Forelimb muscle (tissue), 1 donor: ENCODE measurements around the gene ARTN. TPM values are rescaled to one million over a fixed set of nuclear protein-coding genes. Genes with fewer than 3 reads are reported as not detected.
A peak's percentile ranks its signal among the peaks of the same experiment; 100 is the strongest.

Experiments
- DNase-seq: peaks from one replicate; pipeline ENCODE4 v3.0.0-alpha.2; 2013; ENCODE audit warnings: low read depth
- polyA plus RNA-seq: library from polyadenylated mRNA; unstranded; fragments of 120-200 nt; gene quantifications from one replicate; pipeline ENCODE4 v1.2.1, GENCODE V29; 2013; ENCODE audit not compliant: insufficient read length

Gene ARTN
- polyA plus RNA-seq, 1 donor: 1.6 TPM

- DNase-seq: no peak
Observed at GRCh38 chr1:43947061-43947873, 13.7 kb downstream of the ARTN start.

DNA sequence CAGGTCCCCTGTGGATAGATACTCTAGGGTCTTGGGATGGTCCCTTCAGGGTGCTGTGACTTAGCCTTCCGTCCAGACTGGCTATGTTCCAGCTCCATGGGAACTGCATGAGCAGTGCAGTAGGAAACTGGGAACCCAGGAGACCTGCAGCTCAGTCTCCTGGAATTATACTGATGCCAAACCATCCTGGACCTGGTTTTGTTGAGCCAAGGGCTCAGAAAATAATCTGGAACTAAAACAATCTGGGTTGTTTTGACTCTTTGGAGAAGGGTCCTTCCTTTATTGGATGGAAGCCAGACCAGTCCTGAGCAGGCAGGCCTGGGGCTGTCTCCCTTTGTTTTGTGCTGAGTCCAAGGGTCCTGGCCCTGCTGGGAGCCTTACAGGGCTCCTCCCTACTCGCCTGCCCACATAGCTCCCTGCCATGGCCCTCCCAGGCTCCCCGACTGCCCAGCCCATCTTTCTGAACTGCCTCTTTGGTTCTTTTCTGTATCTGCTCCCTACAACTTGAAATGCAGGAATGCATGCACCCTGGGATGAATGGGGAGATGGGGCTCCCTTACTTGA lies 14.4 kb downstream of the ARTN start:
- no peak for DNase-seq

DNA sequence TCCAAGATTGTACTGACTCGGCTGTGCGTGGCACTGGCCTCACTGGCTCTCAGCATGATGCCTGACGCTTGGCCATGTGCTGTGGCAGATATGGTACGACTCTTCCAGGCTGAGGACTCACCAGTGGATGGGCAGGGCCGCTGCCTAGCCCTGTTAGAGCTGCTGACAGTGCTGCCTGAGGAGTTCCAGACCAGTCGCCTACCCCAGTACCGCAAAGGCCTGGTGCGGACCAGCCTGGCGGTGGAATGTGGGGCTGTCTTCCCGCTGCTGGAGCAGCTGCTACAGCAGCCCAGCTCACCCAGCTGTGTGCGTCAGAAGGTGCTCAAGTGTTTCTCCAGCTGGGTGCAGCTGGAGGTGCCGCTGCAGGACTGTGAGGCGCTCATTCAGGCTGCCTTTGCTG lies 16.1 kb downstream of the ARTN start:
- no peak for DNase-seq

GRCh38 chr1:43951021-43951985 lies 17.7 kb downstream of the ARTN start:
- DNase-seq: no peak

DNA sequence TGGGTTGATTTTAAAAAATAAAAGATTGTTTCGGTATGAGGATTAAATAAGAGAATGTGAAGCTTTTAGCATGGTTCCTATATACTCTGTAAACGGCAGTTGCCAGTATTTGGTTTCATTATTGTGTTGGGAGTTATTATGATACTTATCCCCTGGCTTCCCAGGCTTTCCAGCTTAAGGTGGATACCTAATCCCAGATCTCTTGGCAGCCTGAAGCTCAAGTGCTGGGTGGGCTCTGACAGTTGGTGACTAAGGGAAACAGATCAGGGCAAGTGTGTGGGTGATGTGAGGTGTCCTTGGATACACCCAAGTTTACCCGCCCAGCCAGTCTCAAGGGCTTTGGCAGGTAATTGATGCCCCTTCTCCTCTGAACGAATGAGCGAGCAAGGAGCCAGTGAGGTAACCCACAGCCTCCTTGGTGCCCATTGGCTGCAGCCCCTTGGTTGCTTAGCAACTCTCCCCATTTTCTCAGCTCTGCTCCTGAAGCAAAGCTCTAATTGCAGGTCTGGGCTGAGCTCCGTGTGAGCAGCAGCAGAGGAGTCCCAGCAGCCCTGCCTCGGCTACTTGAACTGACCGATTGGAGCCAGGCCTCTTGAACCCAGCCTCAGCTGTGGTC lies 19.2 kb downstream of the ARTN start:
- DNase-seq: no peak

GRCh38 chr1:43953361-43953760 lies 19.8 kb downstream of the ARTN start:
- DNase-seq: no peak

- DNase-seq: no peak
Observed at GRCh38 chr1:43954036-43954435, 20.4 kb downstream of the ARTN start.

GRCh38 chr1:43956234-43956633 lies 22.6 kb downstream of the ARTN start:
- DNase-seq: no peak

DNA sequence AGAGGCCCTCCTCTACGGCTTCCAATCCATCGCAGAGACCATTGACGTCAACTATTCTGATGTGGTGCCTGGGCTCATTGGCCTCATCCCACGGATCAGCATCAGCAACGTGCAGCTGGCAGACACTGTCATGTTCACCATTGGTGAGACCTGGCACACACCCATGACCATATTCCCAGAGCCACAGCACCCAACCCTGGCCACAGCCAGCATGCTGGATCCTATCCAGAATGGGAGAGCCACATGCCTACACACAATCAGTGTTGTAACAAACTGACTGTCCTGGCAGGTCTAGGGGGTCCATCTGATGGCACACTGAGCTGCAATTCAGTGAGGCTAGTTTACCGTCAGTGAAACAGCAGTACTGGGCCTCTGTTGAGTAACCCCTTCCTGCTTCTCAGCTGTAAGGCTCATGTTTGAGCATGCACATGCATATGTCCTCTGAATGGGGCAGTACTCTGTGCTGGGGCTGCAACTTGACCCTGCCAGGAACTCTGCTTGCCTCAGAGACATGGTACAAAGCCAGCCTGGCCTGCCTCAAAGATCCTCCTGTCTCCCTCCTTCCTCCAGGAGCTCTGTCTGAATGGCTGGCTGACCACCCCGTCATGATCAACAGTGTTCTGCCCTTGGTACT lies 23.9 kb downstream of the ARTN start:
- DNase-seq: no peak

- no peak for DNase-seq
Observed at GRCh38 chr1:43958351-43959255, 25.0 kb downstream of the ARTN start.

DNA sequence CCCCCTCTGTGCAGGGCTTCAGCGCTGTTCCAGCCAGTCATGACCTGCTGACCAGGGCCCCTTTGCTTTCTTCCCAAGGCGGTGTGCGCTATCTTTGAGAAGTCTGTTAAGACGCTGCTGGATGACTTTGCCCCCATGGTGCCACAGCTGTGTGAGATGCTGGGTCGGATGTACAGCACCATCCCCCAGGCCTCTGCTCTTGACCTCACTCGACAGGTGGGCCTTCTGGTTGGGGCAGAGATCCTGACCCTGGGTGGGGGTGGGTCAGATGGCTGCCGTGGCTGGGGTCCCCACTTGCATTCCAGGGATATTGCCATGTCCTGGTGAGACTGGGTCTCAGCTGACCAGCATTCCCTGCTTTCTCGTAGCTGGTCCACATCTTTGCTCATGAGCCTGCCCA lies 27.2 kb downstream of the ARTN start:
- DNase-seq: no peak

DNA sequence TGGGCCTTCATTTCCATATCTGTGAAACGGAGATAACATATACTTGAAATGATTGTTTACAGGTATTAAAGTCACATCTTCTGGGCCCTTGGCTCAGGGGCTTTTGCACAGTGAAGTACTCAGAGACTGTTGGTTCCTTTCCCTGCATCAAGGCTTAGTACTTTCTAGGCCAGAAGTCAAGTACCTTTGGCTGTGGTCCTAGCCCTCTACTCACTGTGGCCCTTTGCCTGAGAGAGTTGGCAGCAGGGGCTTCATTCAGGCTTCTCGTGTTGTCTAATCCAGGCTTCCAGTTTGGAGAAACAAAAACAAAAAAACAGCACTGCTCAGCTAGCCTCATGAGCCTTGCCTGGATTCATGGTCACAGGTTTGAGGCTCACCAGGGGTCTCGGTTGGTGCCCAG lies 28.1 kb downstream of the ARTN start:
- DNase-seq: no peak

GRCh38 chr1:43962324-43962723 lies 28.7 kb downstream of the ARTN start:
- DNase-seq: no peak

DNA sequence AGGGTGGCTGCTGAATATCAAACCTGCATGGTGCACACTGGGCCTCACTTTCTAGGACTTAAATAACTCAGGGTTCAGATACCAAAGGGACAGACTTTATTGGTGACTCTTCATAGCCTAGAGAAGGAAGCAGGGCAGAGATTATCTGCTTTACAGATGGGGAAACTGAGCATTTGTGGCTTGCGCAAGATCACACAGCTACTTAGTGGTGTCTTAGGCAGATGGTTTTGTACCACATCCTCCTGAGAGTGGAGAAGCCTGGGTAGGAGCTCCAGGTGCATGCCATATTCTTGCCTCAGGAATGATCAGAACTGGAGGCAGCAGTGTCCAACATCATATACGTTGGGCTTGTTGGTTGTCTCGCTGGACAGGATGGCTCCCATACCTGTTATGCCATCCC lies 29.4 kb downstream of the ARTN start:
- no peak for DNase-seq

DNA sequence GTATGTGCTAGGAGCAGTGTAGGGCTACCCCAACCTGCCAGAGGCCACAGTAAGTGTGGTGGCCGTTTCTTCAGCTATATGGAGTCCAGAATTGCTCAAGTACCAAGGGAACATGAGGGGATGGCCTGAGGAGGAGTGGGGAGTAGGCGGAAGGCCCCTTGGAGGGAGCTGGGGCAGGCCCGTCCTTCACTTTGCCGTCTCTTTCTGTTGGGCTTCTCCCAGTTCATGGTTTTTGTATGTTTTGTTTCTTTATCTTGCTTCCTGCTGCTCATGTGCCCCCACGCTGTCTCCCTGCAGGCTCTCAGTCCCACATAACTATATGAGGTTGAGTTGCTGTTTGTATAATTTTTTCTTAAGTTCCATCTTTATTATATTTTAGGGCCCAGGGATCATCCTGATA lies 30.3 kb downstream of the ARTN start:
- no peak for DNase-seq

GRCh38 chr1:43965316-43965715 lies 31.7 kb downstream of the ARTN start:
- no peak for DNase-seq

DNA sequence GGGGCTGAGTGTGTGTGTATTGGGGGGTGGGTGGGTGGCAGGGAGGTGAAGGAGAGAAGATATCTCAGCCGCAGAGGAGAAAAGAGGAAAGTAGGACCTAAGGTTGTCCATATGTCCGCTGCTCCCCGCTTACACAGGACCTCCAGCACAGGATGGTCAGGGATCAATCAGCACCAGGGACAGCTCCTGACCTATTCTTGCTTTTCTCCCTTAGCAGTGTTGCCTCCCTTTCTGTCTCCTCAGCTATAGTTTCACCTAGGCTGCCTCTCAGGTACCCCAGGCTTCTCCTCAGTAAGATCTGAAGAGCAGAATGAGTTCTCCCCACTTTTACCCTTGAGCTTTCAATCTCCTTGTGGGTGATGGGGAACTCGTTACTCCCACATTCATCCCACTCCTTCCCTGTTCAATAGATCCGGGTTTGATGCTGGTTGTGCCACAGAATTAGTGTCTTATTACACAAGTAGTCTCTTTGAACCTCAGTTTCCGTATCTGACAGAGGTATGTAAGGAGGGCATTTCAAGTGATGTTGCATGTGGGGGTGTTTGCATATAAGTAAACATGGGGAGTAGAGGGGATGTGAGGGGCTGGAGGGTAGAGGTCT lies 34.8 kb downstream of the ARTN start:
- DNase-seq: no peak

- no peak for DNase-seq
Observed at GRCh38 chr1:43969416-43969745, 35.8 kb downstream of the ARTN start.

DNA sequence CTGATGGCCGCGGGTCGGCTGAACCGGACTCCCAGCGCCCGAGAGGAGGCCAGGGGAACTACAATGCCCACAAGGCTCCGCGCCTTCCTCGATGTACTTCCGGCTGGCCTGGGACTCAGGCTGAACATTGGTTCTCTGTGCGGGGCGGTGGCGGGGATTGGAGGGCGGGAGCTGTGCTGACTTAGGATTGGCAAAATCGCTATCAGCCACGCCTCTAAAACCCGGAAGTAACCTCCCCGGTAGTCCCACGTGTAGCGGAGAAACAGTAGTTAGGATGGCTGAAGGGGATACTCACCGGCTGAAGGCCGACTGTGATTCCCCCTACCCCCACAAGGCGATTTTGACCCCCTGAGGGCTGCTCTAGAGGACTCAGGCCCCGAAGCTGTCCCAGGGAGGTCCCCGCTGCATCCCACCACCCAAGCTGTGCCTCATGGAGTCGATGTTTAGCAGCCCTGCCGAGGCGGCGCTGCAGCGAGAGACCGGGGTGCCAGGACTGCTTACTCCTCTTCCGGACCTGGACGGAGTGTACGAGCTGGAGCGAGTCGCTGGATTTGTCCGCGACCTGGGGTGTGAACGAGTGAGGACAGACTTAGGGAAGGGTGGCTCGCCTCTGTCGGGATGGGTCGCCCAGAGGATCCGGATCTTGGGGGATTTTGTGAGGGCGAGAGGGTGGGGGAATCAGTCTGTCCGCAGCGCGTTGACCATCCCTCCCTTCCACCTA lies 36.3 kb downstream of the ARTN start, which contains the start of gene DPH2:
Gene DPH2 (plus strand): TSS at position 265 of the 721 bp plus-strand sequence. CDS start 166 bp downstream, at position 431.
- peak; percentile 97 for DNase-seq
